ENCODE results near the gene LTBP2. TPM values are rescaled to one million over a fixed set of nuclear protein-coding genes. Genes with fewer than 3 reads are reported as not detected.
A peak's percentile ranks its signal among the peaks of the same experiment; 100 is the strongest.

The LTBP2 gene
- total and polyA plus RNA-seq, 7 donors, result 0.46 to 71.2 (median 12.1) TPM

DNA sequence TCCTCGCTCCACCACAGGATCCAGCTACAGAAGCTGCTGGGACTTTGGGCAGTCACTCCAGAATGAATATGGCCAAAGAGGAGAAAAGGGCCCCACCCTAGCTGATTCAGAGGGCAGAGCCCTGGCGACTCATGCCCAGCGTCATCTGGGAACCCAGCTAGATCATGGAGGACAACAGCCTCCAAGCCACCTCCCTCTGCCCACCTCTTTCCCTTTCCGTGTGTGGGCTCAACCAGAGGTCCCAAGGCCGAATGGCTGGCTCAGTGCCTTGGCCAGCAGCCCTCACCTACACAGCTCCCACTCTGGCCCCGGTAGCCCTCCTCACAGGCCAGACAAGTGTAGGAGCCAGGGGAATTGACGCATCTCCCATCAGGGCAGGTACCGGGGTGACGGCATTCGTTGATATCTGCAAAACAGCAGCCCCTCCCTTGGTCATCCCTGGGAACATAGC is 101.1 kb downstream of the LTBP2 start:
- DNase-seq, result peak; percentile 54
- intact Hi-C loops (cut with DNase I), result no loop called here
- TF ChIP-seq POLR2A (IDR thresholded peaks at IDR 0.05) (no peak), POLR2AphosphoS5 (IDR thresholded peaks at IDR 0.05) (no peak), EP300 (IDR thresholded peaks at IDR 0.05) (no peak)
- TF ChIP-seq, protein P1, sequence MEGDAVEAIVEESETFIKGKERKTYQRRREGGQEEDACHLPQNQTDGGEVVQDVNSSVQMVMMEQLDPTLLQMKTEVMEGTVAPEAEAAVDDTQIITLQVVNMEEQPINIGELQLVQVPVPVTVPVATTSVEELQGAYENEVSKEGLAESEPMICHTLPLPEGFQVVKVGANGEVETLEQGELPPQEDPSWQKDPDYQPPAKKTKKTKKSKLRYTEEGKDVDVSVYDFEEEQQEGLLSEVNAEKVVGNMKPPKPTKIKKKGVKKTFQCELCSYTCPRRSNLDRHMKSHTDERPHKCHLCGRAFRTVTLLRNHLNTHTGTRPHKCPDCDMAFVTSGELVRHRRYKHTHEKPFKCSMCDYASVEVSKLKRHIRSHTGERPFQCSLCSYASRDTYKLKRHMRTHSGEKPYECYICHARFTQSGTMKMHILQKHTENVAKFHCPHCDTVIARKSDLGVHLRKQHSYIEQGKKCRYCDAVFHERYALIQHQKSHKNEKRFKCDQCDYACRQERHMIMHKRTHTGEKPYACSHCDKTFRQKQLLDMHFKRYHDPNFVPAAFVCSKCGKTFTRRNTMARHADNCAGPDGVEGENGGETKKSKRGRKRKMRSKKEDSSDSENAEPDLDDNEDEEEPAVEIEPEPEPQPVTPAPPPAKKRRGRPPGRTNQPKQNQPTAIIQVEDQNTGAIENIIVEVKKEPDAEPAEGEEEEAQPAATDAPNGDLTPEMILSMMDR (IDR thresholded peaks at IDR 0.05), result no peak
- no peaks in the 10 kb centered on the region for H3K9me3 ChIP-seq
- H3K27ac ChIP-seq, result peak overlapping the region in 1 of 4 donors; percentile 14
- H3K4me1 ChIP-seq, result no peaks in the 10 kb centered on the region
- no peaks in the 10 kb centered on the region for H3K27me3 ChIP-seq
- H3K36me3 ChIP-seq, result no peaks in the 10 kb centered on the region
- H3K4me3 ChIP-seq, result no peak overlapping the region
- WGBS, 2 donors, result 82 to 87% methylated on average over 10 of the region's 10 CpGs

DNA sequence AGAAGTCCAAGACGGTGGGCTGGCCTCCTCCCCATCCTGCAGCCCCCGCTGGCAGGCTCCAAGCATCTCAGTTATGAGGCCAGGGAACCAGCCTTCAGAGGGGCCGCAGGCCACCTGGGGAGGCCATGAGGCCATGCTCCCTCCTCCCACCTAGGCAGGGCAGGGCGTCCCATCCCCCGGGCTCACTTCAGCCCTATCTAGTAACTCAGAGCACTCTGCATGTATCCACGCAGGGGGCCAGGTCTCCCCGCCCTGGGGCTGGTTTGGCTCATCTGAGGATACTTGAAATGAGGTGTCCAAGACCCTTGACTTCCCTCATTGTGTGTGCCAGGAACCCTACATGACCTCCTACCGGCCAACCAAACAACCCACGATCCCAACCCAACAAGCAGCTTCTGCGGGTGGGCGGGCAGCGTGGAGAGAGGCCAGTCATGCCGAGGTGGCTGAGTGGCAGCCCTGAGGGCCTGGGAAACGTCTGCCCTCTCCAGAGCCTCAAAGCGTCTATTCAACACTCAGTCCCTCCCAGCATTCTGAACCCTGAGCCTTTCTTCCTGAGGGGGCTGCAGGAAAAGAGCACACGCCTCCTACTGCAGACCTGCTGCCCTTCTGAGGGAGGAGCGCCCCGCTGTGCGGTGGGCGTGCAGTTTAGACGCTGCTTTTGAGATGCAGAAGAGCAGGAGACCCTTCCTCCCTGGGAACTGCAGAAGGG is 101.7 kb downstream of the LTBP2 start:
- Histone ChIP-seq H3K27me3 (no peaks in the 10 kb centered on the region), H3K4me3 (no peak overlapping the region), H3K9me3 (no peaks in the 10 kb centered on the region), H3K4me1 (no peaks in the 10 kb centered on the region), H3K27ac (no peak overlapping the region), H3K36me3 (no peaks in the 10 kb centered on the region)
- WGBS, 2 donors, result 74 to 78% methylated on average over 21 of the region's 21 CpGs
- peak; percentile 59 for DNase-seq
- no peak for TF ChIP-seq EP300 (IDR thresholded peaks at IDR 0.05)
- intact Hi-C loops (cut with DNase I), result no loop called here

DNA sequence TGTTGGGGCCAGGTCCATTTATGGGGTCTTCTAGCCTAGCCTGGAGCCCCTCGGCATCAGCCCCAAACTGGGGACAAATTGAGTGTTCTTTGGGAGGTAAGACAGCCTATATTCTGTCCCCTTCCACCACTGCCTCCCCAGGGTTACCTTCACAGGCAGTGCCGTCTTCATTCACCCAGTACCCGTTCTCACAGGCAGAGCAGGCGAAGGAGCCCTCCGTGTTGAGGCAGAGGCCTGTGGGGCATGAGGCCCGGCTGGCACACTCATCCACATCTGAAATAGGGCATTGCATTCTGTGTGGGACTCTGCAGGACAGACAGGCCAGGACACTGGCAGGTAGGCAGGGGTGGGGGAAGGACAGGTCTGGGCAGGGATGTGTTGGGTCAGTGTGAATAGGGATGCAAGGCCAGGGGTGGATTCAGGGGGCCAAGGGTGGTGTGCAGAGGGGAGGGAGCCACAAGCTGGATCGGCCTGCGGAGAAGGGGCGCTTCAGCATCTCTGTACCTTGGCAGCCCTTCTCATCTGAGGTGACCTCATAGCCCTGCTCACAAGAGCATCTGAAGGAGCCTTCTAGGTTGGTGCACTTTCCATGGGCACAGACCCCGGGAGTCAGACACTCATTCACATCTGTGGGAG is 102.3 kb downstream of the LTBP2 start:
- TF ChIP-seq POLR2A (IDR thresholded peaks at IDR 0.05) (no peak), POLR2AphosphoS5 (IDR thresholded peaks at IDR 0.05) (no peak), EP300 (IDR thresholded peaks at IDR 0.05) (no peak)
- TF ChIP-seq, protein P1 (IDR thresholded peaks at IDR 0.05), result no peak

DNA sequence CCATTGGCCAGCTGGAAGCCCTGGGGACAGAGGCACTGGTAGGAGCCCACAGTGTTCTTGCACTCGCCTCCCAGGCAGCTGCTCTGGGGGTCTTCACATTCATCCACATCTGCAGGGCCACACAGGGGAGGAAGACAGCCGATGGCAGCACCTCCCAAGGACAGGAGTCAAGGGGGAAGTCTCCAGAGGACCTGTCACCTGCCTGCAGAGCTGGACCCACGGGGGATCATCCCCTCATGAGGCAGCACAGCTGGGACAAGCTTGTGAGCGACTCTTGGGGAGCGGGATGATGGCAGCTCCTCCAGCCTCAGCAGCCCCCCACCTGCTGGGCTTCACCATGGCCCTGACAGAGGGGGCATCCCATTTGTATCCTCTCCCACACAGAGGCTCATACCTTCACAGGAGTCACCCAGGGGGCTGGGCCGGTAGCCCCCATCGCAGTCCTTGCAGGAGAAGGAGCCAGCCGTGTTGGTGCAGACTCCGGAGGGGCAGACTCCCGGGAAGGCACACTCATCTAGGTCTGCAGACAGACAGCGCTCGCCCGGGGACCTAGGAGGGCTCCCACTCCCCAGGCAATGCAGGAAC is 103.1 kb downstream of the LTBP2 start:
- H3K4me1 ChIP-seq, result no peaks in the 10 kb centered on the region
- H3K4me3 ChIP-seq, result no peak overlapping the region
- no peak overlapping the region for H3K27ac ChIP-seq
- intact Hi-C loops (cut with DNase I), result no loop called here
- DNase-seq, result peak; percentile 63
- H3K9me3 ChIP-seq, result no peaks in the 10 kb centered on the region
- 73 to 83% methylated on average over 13 of the region's 13 CpGs for WGBS, 2 donors
- H3K36me3 ChIP-seq, result no peaks in the 10 kb centered on the region
- no peaks in the 10 kb centered on the region for H3K27me3 ChIP-seq
- TF ChIP-seq, protein P1 (IDR thresholded peaks at IDR 0.05), result no peak
- TF ChIP-seq EP300 (IDR thresholded peaks at IDR 0.05), result no peak
- no peak for TF ChIP-seq POLR2AphosphoS5 (IDR thresholded peaks at IDR 0.05)
- TF ChIP-seq POLR2A (IDR thresholded peaks at IDR 0.05), result no peak

More for the DNA sequence above, 102.3 kb downstream of the LTBP2 start:
- peak; percentile 50 for DNase-seq
- intact Hi-C loops (cut with DNase I), result no loop called here
- H3K27ac ChIP-seq, result no peak overlapping the region
- H3K27me3 ChIP-seq, result no peaks in the 10 kb centered on the region
- no peak overlapping the region for H3K4me3 ChIP-seq
- H3K4me1 ChIP-seq, result no peaks in the 10 kb centered on the region
- H3K36me3 ChIP-seq, result no peaks in the 10 kb centered on the region
- 91 to 93% methylated on average over 10 of the region's 10 CpGs for WGBS, 2 donors
- H3K9me3 ChIP-seq, result no peaks in the 10 kb centered on the region

DNA sequence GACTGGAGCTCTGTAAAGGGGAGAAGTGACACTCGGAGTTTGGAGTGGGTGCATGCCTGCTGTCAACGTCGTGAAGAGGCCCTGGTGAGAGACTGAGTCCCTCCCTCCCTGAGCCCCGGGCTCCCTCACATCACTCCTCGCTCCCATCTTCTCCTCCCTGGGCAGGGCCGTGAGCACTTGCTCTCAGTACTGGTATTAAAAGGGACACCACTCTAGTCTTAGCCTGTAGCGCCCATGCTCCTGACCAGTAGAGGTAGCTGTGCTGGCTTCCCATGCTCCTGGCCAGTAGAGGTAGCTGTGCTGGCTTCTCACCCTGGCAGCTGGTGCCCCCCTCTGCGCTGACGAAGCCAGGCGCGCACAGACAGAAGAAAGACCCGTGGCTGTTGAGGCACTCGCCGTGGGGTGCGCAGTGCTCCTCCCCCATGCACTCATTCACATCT is 103.7 kb downstream of the LTBP2 start:
- H3K4me3 ChIP-seq, result no peak overlapping the region
- H3K27me3 ChIP-seq, result no peaks in the 10 kb centered on the region
- no peaks in the 10 kb centered on the region for H3K4me1 ChIP-seq
- TF ChIP-seq, protein P1 (IDR thresholded peaks at IDR 0.05), result no peak
- TF ChIP-seq EP300 (IDR thresholded peaks at IDR 0.05) (no peak), POLR2AphosphoS5 (IDR thresholded peaks at IDR 0.05) (no peak), POLR2A (IDR thresholded peaks at IDR 0.05) (no peak)
- H3K9me3 ChIP-seq, result no peaks in the 10 kb centered on the region
- WGBS, 2 donors, result 43 to 54% methylated on average over 15 of the region's 15 CpGs
- H3K36me3 ChIP-seq, result no peaks in the 10 kb centered on the region
- intact Hi-C loops (cut with DNase I), result no loop called here
- DNase-seq, result no peak
- H3K27ac ChIP-seq, result no peak overlapping the region

All from sigmoid colon (tissue), 7 donors.